Measurements from ENCODE around the gene SHROOM3.

The SHROOM3 gene

DNA sequence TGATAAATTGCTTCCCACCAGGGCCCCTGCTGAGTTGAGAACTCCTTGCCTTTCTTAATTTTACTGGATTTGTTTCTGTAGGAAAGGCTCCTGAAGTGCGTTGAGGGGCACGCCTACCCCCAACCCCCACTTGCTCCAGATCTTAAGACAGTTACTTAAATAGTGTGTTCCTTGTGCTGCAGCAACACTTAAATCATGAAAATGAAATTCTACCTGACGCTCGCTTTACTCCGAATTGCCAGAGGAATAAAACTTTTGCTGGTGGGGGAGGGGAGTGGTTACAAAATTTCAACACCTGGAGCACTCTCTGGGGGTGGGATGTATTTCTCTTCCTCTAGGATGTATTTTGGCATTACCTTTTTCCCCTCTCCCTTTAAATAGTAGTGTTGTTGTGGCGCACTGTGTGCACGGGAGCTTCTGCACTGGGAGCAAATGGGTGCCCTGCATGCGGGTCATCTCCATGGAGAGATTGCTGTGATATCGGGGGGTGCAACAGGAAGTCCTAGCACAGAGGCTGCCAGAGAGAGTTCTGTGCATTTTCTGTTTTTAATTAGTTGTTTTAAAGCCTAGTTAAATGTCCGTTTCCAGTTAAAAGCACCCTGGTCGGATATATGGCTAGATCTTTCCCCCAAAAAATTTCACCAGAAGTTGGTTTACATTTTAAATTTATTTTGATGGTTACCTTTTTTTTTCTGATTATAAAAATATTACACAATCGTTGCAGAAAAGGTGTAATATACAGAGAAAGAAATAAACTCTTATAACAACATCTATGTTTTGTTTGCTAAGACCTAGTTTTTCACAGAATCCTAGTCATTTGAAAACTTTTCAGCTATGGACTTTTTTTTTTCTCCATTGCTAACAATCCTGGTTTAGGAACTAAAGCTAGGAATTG lies 255.2 kb downstream of the SHROOM3 start:
- TF ChIP-seq, protein P1, sequence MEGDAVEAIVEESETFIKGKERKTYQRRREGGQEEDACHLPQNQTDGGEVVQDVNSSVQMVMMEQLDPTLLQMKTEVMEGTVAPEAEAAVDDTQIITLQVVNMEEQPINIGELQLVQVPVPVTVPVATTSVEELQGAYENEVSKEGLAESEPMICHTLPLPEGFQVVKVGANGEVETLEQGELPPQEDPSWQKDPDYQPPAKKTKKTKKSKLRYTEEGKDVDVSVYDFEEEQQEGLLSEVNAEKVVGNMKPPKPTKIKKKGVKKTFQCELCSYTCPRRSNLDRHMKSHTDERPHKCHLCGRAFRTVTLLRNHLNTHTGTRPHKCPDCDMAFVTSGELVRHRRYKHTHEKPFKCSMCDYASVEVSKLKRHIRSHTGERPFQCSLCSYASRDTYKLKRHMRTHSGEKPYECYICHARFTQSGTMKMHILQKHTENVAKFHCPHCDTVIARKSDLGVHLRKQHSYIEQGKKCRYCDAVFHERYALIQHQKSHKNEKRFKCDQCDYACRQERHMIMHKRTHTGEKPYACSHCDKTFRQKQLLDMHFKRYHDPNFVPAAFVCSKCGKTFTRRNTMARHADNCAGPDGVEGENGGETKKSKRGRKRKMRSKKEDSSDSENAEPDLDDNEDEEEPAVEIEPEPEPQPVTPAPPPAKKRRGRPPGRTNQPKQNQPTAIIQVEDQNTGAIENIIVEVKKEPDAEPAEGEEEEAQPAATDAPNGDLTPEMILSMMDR (IDR thresholded peaks at IDR 0.05; ENCODE audit: borderline replicate concordance, control extremely low read depth, extremely low read depth, insufficient read depth, missing control alignments) = no peak
- DNase-seq (ENCODE audit: low spot score) = no peak
- in situ Hi-C loops (cut with MboI; ENCODE audit: low sequenced_read_pairs, unreplicated experiment) = no loop called here

- in situ Hi-C loops (cut with MboI; ENCODE audit: low sequenced_read_pairs, unreplicated experiment) = no loop called here
- no peak for DNase-seq (ENCODE audit: low spot score)
These were observed 255.9 kb downstream of the SHROOM3 start for GRCh38 chr4:76690906-76691275.

GRCh38 chr4:76691807-76692582 lies 257.0 kb downstream of the SHROOM3 start:
- in situ Hi-C loops (cut with MboI; ENCODE audit: low sequenced_read_pairs, unreplicated experiment) = no loop called here
- TF ChIP-seq, protein P1 (IDR thresholded peaks at IDR 0.05; ENCODE audit: borderline replicate concordance, control extremely low read depth, extremely low read depth, insufficient read depth, missing control alignments) = no peak
- DNase-seq (ENCODE audit: low spot score) = no peak

More at GRCh38 chr4:76690906-76691275, 255.9 kb downstream of the SHROOM3 start:
- TF ChIP-seq, protein P1 (IDR thresholded peaks at IDR 0.05; ENCODE audit: borderline replicate concordance, control extremely low read depth, extremely low read depth, insufficient read depth, missing control alignments) = no peak

DNA sequence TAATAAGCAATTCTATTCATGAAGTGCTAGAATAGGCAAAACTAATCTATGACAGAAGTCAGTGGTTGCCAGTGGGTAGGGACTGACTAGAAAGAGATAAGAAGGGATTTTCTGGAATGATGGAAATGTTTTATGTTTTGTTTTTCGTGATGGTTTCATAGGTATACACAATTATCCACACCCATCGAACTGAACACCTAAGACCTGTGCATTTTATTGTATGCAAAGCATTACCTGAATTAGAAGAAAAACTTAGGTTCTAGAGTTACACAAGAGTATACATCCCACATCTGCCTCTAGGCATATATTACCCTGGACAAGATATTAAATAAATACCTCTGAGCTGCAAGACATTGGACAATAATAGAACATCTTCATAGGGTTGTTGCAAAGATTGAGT lies 257.7 kb downstream of the SHROOM3 start:
- DNase-seq (ENCODE audit: low spot score) = no peak
- in situ Hi-C loops (cut with MboI; ENCODE audit: low sequenced_read_pairs, unreplicated experiment) = no loop called here
- TF ChIP-seq, protein P1 (IDR thresholded peaks at IDR 0.05; ENCODE audit: borderline replicate concordance, control extremely low read depth, extremely low read depth, insufficient read depth, missing control alignments) = no peak

DNA sequence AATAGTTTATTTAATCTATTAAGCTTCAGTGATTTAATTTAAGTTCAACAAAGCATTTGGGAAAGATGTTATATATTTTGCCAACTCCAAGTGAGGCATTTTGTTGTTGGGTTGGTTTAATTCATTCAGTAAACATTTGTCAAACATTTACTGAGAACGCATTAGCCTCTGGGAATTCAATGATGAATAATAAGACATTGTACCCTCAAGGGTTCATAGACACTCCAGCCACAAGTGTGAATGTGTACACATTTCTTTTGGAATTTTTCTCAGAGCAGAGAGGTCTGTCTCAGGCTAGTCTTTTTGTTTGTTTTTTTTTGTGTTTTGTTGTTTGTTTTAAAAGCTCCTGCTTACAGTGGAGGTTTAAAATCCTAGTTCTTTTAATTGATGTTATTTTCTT lies 259.0 kb downstream of the SHROOM3 start:
- in situ Hi-C loops (cut with MboI; ENCODE audit: low sequenced_read_pairs, unreplicated experiment) = no loop called here
- TF ChIP-seq, protein P1 (IDR thresholded peaks at IDR 0.05; ENCODE audit: borderline replicate concordance, control extremely low read depth, extremely low read depth, insufficient read depth, missing control alignments) = no peak
- no peak for DNase-seq (ENCODE audit: low spot score)

- no peak for DNase-seq (ENCODE audit: low spot score)
- TF ChIP-seq, protein P1 (IDR thresholded peaks at IDR 0.05; ENCODE audit: borderline replicate concordance, control extremely low read depth, extremely low read depth, insufficient read depth, missing control alignments) = no peak
- in situ Hi-C loops (cut with MboI; ENCODE audit: low sequenced_read_pairs, unreplicated experiment) = no loop called here
These were observed 261.1 kb downstream of the SHROOM3 start for GRCh38 chr4:76696109-76696508.

All from GM13976 (cell line).